GM12878 (cell line): ENCODE data around the gene MEX3D. TPM values are rescaled to one million over a fixed set of nuclear protein-coding genes. Genes with fewer than 3 reads are reported as not detected.

Experiments
- BACH1 ChIP-seq: fragments of 450-650 bp; IDR thresholded peaks from 2 replicates; pipeline ENCODE4 v1.6.1; 2017; ENCODE audit warnings: mild to moderate bottlenecking, borderline replicate concordance
- BCL11A ChIP-seq: IDR thresholded peaks from 2 replicates; pipeline ENCODE4 v1.6.1; 2011; ENCODE audit warnings: low read depth, low read length
- BMI1 ChIP-seq: fragments of 450-650 bp; IDR thresholded peaks from 2 replicates; pipeline ENCODE4 v1.6.1; 2016; ENCODE audit warnings: mild to moderate bottlenecking, moderate library complexity, borderline replicate concordance
- CBX3 ChIP-seq: fragments of 200-600 bp; sonication (generic); IDR thresholded peaks from 2 replicates; pipeline ENCODE4 v1.6.1; 2016; ENCODE audit warnings: low read depth, borderline replicate concordance
- CEBPB ChIP-seq, 2 experiments: fragments of 150-350 bp in 1 of 2; IDR thresholded peaks; 2 replicates each; pipeline ENCODE4 v1.6.1; 2012 to 2014; ENCODE audit warnings: low read depth in 2 of 2, low read length in 2 of 2, borderline replicate concordance in 1 of 2, inconsistent platforms in 1 of 2
- ESRRA ChIP-seq: IDR thresholded peaks from 2 replicates; pipeline ENCODE4 v1.6.1; 2012; ENCODE audit warnings: mild to moderate bottlenecking, low read length, improper control_type of control experiment
- ETV6 ChIP-seq, 2 experiments: fragments of 450-650 bp in 1 of 2; IDR thresholded peaks in 1 of 2; conservative IDR thresholded peaks in 1 of 2; 2 replicates each; pipeline ENCODE4 v1.6.1; 2014; ENCODE audit warnings: antibody characterized with exemption in 1 of 2, borderline replicate concordance in 1 of 2, low read depth in 1 of 2, mild to moderate bottlenecking in 1 of 2, moderate library complexity in 1 of 2
- MEF2A ChIP-seq: IDR thresholded peaks from 2 replicates; pipeline ENCODE4 v1.6.1; 2011; ENCODE audit warnings: low read depth, mild to moderate bottlenecking, low read length, moderate library complexity; ENCODE audit not compliant: insufficient read depth
- MYC ChIP-seq: IDR thresholded peaks from 2 replicates; pipeline ENCODE4 v1.6.1; 2011; ENCODE audit warnings: mild to moderate bottlenecking, low read length, moderate library complexity, inconsistent platforms; ENCODE audit not compliant: insufficient read depth, insufficient replicate concordance, insufficient read length, severe bottlenecking
- NBN ChIP-seq: fragments of 450-650 bp; IDR thresholded peaks from 2 replicates; pipeline ENCODE4 v1.6.1; 2016
- NFIC ChIP-seq: IDR thresholded peaks from 2 replicates; pipeline ENCODE4 v1.6.1; 2012; ENCODE audit warnings: low read depth, mild to moderate bottlenecking, inconsistent platforms, low read length, moderate library complexity
- NFYA ChIP-seq: IDR thresholded peaks from 2 replicates; pipeline ENCODE4 v1.6.1; 2011; ENCODE audit warnings: low read depth, mild to moderate bottlenecking, low read length, improper control_type of control experiment, borderline replicate concordance
- POLR2AphosphoS5 ChIP-seq: IDR thresholded peaks from 2 replicates; pipeline ENCODE4 v1.6.1; 2011; ENCODE audit warnings: mild to moderate bottlenecking, low read length, inconsistent platforms
- SP1 ChIP-seq: IDR thresholded peaks from one replicate; pipeline ENCODE4 v1.6.1; 2011; ENCODE audit warnings: low read depth, low read length
- SREBF2 ChIP-seq: IDR thresholded peaks from 2 replicates; pipeline ENCODE4 v1.6.1; 2012; ENCODE audit warnings: mild to moderate bottlenecking, low read length
- STAT1 ChIP-seq: fragments of 450-650 bp; conservative IDR thresholded peaks from 2 replicates; pipeline ENCODE4 v1.6.1; 2014; ENCODE audit warnings: antibody characterized with exemption, mild to moderate bottlenecking
- TCF12 ChIP-seq: IDR thresholded peaks from 2 replicates; pipeline ENCODE4 v1.6.1; 2011; ENCODE audit warnings: low read depth, mild to moderate bottlenecking, low read length
- TCF3 ChIP-seq: IDR thresholded peaks from 2 replicates; pipeline ENCODE4 v1.6.1; 2012; ENCODE audit warnings: low read depth, mild to moderate bottlenecking, low read length, borderline replicate concordance; ENCODE audit not compliant: insufficient read depth
- YBX1 ChIP-seq: fragments of 450-650 bp; IDR thresholded peaks from 2 replicates; pipeline ENCODE4 v1.6.1; 2016; ENCODE audit warnings: antibody characterized with exemption
- ZNF207 ChIP-seq: fragments of 450-650 bp; IDR thresholded peaks from 2 replicates; pipeline ENCODE4 v1.6.1; 2014; ENCODE audit warnings: antibody characterized with exemption, mild to moderate bottlenecking, borderline replicate concordance
- ZNF217 ChIP-seq: fragments of 450-650 bp; IDR thresholded peaks from 2 replicates; pipeline ENCODE4 v1.6.1; 2017; ENCODE audit warnings: antibody characterized with exemption, mild to moderate bottlenecking
- ZSCAN29 ChIP-seq: fragments of 450-650 bp; IDR thresholded peaks from 2 replicates; pipeline ENCODE4 v1.6.1; 2017; ENCODE audit warnings: mild to moderate bottlenecking, moderate library complexity
- ZZZ3 ChIP-seq: IDR thresholded peaks from 2 replicates; pipeline ENCODE4 v1.6.1; 2011; ENCODE audit warnings: low read depth; ENCODE audit not compliant: control insufficient read depth, insufficient read length
- polyA plus RNA-seq, 11 experiments: library from polyadenylated mRNA; depleted of rRNA in 4 of 11; unstranded in 6 of 11; stranded (reverse) in 5 of 11; fragments of >200 nt; fragmentation: Nextera tagmentation in 4 of 11; fragmentation: Illumina TruSeq in 1 of 11; extraction: Ambion mirVana in 4 of 11; extraction: Trizol in 1 of 11; gene quantifications; 1 replicate in 1 of 11; 2 replicates in 10 of 11; pipeline versions ENCODE4 v1.2.1 to v1.2.3, GENCODE V29; 2011 to 2016; ENCODE audit warnings: inconsistent platforms in 2 of 11, missing spikeins in 2 of 11, low read depth in 1 of 11
- total RNA-seq, 4 experiments: library from RNA; depleted of rRNA in 3 of 4; stranded (reverse); fragments of >200 nt in 3 of 4; fragmentation: Illumina TruSeq in 1 of 4; extraction: Trizol in 1 of 4; gene quantifications; 2 replicates each; pipeline versions ENCODE4 v1.2.1 to v1.2.3, GENCODE V29; 2013 to 2021
- TF ChIP-seq, protein P1 (sequence below): IDR thresholded peaks from 2 replicates; pipeline ENCODE4 v1.6.1; 2012; ENCODE audit warnings: low read depth, low read length, improper control_type of control experiment
- TF ChIP-seq, protein P2 (sequence below): IDR thresholded peaks from 2 replicates; pipeline ENCODE4 v1.6.1; 2011; ENCODE audit warnings: low read depth, low read length, improper control_type of control experiment, borderline replicate concordance
- TF ChIP-seq, protein P3 (sequence below): fragments of 450-650 bp; IDR thresholded peaks from 2 replicates; pipeline ENCODE4 v1.6.1; 2017; ENCODE audit warnings: mild to moderate bottlenecking
- TF ChIP-seq, protein P4 (sequence below): IDR thresholded peaks from 2 replicates; pipeline ENCODE4 v1.6.1; 2011; ENCODE audit warnings: low read depth, mild to moderate bottlenecking, low read length, moderate library complexity, borderline replicate concordance; ENCODE audit errors: extremely low read depth
- TF ChIP-seq, protein P5 (sequence below): IDR thresholded peaks from 2 replicates; pipeline ENCODE4 v1.6.1; 2012; ENCODE audit warnings: low read length, inconsistent platforms

The MEX3D gene
- total and polyA plus RNA-seq, 10 of the 15 experiments (the other 5 are each of a cell fraction or from before 2014, with no cell fraction given), result 0.18 to 6.8 (median 0.81) TPM

DNA sequence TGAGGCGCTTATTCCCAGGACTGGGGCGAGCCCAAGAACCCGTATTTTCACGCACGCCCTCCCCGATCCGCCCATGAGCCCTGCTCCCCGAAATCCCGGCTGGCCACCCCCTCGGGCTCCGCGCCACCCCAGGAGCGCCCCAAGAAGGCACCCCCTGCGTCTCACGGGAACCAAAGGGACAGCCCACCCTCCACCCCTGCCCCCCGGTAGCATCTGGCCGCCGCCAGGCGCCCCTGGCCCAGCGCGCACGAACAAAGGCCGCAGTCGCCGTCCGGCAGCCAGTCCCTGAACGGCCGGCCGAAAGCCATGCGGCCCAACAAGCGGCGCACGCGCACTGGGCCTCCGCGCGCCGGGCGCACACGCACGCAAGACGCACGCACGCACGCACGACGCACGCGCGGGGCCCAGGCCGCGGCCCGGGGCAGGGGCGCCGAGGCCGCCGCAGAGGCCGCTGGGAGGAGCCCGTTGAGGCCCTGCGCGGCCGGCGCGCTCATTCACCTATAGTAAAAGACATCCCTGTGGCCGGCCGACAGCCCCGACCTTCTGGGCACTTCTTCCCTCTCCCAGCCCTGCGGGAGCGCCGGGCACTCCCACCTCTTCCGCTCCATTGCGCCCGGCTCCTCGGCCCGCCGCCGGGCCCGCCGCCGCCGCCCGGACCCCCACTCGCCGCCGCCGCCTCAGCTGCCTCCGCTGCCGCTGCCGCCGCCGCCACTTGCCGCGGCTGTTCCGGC, 24.1 kb upstream of the MEX3D start (continued):
- TF ChIP-seq POLR2AphosphoS5, result peak; percentile 94
- TF ChIP-seq, protein P1, sequence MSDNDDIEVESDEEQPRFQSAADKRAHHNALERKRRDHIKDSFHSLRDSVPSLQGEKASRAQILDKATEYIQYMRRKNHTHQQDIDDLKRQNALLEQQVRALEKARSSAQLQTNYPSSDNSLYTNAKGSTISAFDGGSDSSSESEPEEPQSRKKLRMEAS, result peak; percentile 86
- TF ChIP-seq CBX3, result no peak
- TF ChIP-seq, protein P2, sequence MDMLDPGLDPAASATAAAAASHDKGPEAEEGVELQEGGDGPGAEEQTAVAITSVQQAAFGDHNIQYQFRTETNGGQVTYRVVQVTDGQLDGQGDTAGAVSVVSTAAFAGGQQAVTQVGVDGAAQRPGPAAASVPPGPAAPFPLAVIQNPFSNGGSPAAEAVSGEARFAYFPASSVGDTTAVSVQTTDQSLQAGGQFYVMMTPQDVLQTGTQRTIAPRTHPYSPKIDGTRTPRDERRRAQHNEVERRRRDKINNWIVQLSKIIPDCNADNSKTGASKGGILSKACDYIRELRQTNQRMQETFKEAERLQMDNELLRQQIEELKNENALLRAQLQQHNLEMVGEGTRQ, result no peak
- no peak for TF ChIP-seq ETV6 (conservative IDR thresholded peaks at IDR 0.05 in 1 of 2, IDR thresholded peaks at IDR 0.05 in 1 of 2; ENCODE audit: borderline replicate concordance in 1 of 2, low read depth in 1 of 2)
- TF ChIP-seq, protein P3, sequence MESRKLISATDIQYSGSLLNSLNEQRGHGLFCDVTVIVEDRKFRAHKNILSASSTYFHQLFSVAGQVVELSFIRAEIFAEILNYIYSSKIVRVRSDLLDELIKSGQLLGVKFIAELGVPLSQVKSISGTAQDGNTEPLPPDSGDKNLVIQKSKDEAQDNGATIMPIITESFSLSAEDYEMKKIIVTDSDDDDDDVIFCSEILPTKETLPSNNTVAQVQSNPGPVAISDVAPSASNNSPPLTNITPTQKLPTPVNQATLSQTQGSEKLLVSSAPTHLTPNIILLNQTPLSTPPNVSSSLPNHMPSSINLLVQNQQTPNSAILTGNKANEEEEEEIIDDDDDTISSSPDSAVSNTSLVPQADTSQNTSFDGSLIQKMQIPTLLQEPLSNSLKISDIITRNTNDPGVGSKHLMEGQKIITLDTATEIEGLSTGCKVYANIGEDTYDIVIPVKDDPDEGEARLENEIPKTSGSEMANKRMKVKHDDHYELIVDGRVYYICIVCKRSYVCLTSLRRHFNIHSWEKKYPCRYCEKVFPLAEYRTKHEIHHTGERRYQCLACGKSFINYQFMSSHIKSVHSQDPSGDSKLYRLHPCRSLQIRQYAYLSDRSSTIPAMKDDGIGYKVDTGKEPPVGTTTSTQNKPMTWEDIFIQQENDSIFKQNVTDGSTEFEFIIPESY, result no peak
- TF ChIP-seq, protein P4, sequence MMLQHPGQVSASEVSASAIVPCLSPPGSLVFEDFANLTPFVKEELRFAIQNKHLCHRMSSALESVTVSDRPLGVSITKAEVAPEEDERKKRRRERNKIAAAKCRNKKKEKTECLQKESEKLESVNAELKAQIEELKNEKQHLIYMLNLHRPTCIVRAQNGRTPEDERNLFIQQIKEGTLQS, result no peak
- TF ChIP-seq CEBPB (IDR thresholded peaks at IDR 0.05; ENCODE audit: borderline replicate concordance in 1 of 2, low read depth in 2 of 2, low read length in 2 of 2), result no peak
- TF ChIP-seq ZNF207, result no peak; the same call in 1 of the 2 replicates
- TF ChIP-seq NFIC, result no peak
- no peak for TF ChIP-seq STAT1
- TF ChIP-seq SP1, result no peak
- TF ChIP-seq MEF2A, result no peak
- no peak for TF ChIP-seq NFYA
- peak; percentile 83 for TF ChIP-seq BACH1
- TF ChIP-seq ZZZ3, result no peak
- no peak for TF ChIP-seq ESRRA
- peak; percentile 96 for TF ChIP-seq MYC
- TF ChIP-seq SREBF2, result no peak
- TF ChIP-seq ZSCAN29, result no peak
- TF ChIP-seq ZNF217, result no peak
- TF ChIP-seq NBN, result no peak
- TF ChIP-seq BMI1, result no peak
- TF ChIP-seq TCF12, result peak; percentile 6; the same call in 1 of the 2 replicates
- TF ChIP-seq, protein P5, sequence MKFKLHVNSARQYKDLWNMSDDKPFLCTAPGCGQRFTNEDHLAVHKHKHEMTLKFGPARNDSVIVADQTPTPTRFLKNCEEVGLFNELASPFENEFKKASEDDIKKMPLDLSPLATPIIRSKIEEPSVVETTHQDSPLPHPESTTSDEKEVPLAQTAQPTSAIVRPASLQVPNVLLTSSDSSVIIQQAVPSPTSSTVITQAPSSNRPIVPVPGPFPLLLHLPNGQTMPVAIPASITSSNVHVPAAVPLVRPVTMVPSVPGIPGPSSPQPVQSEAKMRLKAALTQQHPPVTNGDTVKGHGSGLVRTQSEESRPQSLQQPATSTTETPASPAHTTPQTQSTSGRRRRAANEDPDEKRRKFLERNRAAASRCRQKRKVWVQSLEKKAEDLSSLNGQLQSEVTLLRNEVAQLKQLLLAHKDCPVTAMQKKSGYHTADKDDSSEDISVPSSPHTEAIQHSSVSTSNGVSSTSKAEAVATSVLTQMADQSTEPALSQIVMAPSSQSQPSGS, result no peak
- no peak for TF ChIP-seq BCL11A
- TF ChIP-seq TCF3, result no peak
- no peak for TF ChIP-seq YBX1
